ENCODE measurements around the gene TMEM91.
"Not testable (repeated sequence)": the region's sequence is repeated elsewhere in the genome, so short reads cannot be mapped to it uniquely, and the experiment has no call there.

TMEM91 gene

DNA sequence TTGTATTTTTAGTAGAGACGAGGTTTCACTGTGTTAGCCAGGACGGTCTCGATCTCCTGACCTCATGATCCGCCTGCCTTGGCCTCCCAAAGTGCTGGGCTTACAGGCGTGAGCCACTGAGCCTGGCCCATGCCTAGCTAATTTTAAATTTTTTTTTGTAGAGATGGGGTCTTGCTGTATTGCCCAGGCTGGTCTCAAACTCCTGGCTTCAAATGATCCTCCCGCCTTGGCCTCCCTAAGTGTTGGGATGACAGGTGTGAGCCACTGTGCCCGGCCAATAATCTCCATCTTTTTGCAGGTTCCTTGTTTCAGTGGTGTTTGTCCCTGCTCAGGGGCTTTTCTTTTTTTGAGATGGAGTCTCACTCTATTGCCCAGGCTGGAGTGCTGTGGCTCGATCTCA, 5.2 kb downstream of the TMEM91 start:
- DNase-seq = not testable (repeated sequence)

DNA sequence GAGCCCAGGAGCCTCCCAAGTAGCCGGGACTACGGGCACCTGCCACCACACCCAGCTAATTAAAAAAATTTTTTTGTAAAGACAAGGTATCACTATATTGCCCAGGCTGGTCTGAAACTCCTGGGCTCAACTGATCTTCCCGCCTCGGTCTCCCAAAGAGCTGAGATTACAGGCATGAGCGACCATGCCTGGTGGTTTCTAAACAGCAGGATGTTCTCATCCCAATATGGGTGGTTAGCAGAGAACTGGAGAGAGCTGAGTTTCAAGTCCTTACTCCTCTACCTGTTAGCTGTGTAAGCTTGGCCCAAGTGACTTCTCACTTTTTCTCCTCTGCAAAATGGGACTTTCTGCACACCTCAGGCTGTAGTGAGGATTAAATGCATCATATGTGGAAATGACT, 8.0 kb downstream of the TMEM91 start:
- no peak for DNase-seq

DNA sequence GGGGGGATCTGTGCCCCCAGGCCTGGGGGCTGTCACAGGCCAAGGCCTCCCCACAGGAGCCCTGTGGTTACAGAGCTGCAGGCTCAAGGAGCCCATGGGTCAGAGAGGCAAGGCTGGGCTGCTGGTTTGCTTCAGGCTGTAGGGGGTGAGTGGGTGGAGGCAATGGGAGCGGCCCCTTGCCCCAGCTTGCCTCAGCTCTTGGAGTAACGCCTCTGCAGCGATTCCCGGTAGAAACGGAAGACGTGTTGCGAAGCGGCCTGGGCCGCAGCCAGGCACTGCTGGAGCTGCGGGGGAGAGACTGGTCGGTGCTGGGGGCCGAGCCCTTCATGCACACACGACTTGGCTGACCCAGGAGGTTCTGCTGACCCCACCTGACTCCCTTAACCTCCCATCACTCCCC, 10.1 kb downstream of the TMEM91 start:
- DNase-seq = no peak

DNA sequence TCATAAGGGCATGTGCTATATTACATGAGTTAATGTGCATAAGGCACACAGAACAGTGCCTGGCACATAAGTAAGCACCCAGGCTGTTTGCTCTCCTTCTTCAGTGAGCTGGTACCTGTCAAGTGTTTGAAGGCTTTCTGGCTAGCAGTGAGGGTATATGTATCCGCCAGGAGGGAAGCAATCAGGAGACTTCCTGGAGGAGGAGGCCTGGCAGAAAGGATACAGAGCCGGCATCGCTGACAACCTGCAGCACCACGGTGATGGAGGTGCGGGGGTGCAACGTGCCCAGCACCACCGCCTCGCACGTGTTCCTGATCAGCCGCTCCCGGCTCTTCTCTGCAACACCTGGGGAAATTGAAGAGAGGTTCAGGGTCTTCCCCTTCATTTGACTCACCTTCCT, 15.3 kb downstream of the TMEM91 start:
- no peak for DNase-seq

DNA sequence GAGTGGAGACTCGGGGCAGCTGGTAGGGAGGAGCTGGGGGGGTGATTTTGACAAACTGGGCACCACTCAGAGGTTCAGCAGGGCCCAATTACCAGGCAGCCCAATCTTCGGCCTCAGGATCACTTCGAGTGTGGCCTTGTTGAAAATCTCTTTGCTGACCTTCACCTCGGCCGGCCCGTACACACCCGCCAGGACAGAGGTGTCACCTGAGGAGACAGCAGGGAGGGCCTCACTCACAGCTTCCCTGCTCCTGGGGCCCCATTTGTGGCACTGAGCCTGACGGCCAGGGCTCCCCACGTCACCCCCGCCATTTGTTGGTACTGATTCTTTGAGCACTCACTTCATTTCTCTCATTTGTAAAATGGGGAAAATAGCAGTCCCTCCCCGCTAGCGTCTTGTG, 16.4 kb downstream of the TMEM91 start:
- no peak for DNase-seq

DNA sequence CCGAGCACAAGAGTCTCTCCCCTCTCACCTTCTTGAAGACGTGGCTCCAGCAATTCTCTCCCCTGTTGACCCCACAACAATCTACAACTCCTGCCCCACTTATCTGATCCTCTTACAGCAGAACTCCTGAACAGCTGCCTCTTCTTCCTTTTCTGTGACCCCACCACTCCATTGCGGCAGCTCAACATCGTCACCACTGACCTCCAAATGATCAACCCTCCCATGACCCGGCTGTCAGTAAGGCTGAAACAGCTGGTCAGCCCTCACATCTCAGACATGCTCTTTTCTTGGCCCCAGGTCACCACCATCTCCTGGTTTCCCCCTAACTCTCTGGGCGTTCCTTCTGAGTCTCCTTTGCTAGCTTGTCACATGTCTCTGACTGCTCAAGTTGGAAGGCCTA, 19.0 kb downstream of the TMEM91 start:
- DNase-seq = no peak

DNA sequence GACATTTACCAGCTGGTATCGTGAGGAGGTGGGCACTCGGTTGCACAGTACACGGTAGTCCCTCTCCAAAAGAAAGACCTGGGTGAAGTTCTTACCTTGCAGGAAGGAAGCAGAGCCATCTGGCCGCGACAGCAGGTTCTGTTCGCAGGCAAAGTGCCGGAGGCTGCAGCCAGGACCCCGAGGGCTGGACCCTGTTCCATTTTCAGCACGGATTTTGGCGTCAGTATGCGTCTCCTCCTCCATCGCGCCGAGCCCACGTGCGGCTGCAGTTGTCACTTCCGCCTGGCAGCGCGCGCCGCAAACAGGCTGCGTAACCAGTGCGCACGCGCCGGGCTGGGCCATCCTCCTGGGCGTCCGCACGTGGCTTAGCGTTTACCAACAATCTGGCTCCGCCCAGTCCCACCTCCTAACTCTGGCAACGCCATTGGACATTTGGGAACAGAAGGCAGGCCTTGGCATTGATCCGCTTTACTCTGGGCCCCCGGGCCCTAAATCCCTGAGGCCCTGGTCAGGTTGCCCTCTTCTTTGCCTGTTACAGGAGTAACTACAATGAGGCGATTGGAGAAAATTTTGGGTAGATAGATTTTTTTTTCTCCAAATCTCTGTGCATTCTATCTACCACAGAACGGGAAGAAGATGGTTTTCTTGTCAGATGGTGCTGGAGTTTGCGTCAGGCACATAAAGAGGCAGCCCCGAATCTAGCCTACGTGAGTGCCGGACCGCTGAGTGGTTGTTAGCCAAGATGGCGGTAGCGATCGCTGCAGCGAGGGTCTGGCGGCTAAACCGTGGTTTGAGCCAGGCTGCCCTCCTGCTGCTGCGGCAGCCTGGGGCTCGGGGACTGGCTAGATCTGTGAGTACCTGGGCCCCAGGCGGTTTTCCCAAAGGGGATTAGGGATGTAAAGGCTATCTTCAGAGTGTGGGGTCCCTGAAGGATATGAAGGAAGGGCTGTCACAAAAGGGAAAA, 21.0 kb downstream of the TMEM91 start, which contains the start of the genes BCKDHA and EXOSC5:
BCKDHA (plus strand) TSS at position 733 of the 964 bp plus-strand sequence; CDS start at position 743, 10 bp downstream.
EXOSC5 (minus strand) TSS at position 274 of the 964 bp plus-strand sequence; CDS start at position 243, 31 bp downstream.
- DNase-seq = peak; percentile 100

DNA sequence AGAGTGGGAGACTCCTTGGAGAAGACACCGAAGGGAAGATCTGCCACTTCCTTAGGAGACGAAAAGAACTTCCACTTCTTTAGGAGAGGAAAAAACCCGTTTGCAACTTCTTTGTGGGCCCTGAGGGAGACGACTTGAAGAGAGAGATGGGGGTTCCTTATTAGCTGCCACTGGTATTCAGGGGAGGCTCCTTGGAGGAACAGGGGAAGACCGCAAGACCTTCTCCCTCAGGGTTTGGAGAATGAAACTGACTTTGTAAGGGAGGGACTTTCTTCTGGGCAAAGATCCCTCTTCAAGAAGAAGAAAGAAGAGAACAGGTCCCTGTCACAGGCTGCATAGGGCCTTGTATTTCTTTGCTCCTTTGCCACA, 21.7 kb downstream of the TMEM91 start:
- DNase-seq = peak; percentile 42

DNA sequence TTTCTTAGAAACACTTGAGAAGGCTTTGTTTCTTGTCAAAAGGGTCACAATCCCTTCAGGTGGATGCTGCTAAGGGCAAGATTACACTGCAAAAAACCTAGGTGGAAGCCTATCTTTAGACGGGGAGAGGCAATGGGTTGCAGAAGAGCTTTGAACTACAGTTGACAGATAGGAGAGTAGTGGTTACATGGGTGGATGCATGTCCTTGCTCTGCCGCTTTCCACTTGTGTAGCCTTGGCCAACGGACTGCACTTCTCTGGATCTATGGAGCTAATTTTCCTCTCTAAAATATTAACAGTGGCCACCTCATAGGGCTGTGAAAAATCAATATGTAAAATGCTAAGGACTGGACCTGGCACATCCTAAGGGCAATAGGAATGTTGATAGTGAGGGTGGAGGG, 22.3 kb downstream of the TMEM91 start:
- DNase-seq = no peak

DNA sequence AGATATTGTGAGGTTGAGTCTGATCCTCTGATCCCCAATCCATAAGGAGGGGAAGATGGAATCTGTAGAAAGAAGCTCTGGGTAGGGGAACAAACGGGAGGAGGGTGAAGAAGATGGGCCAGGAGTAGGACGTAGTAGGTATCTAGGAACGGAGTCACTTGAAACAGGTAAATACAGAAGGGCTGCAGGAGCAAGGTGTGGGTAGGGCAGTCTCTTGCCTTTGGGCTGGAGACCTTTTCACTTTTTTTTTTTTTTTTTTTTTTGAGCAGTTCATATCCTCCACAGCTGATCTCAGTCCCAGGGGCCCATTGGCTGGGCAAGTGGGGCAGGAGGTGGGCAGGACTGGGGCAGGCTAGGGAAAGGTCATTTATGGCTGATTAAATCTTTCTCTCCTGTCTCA, 22.8 kb downstream of the TMEM91 start:
- DNase-seq = no peak

DNA sequence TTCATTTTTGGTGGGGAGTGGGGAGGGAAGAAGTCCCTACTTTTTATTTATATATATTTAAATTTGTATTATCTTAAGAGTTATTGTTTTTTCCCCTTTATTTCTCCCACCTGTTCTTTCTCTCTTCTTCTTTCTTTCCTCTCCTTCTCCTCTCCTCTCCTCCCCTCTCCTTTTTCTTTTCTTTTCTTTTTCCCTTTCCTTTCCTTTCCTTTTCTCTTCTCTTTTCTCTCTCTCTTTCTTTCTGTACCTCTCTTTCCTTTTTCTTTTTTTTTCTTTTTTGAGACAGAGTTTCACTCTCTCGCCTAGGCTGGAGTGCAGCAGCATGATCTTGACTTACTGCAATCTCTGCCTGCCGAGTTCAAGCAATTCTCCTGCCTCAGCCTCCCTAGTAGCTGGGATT, 23.2 kb downstream of the TMEM91 start:
- no peak for DNase-seq

DNA sequence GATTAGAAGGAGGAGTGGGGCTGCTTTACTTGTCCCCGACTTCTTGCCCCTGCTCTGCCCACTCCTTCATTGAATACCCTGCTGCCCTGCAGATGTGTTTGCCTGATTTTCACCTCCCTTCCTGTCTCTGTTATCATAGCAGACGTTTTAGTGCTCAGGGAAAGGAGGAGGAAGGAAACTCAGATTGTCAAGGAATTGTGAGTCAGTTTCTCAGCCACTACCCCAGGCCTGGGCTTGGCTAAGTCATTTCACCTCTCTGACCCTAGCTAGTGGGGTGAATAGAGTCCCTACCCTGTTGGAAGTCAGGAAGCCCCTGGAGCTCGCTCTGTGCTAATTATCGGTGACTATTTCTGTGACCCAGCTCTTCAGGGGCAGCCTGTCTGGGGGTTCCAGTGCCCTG, 25.1 kb downstream of the TMEM91 start:
- DNase-seq = no peak

DNA sequence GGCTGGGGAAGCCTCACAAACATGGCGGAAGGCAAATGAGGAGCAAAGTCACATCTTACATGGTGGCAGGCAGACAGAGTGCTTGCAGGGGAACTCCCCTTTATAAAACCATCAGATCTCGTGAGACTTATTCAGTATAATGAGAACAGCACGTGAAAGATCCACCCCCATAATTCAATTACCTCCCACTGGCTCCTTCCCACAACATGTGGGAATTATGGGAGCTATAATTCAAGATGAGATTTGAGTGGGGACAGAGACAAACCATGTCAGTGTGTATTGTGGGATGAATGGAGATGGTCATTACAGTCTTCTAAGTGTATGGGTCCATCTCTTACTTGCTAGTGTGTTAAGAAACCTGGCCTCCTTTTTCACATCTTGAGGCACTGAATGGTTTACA, 25.7 kb downstream of the TMEM91 start:
- no peak for DNase-seq

DNA sequence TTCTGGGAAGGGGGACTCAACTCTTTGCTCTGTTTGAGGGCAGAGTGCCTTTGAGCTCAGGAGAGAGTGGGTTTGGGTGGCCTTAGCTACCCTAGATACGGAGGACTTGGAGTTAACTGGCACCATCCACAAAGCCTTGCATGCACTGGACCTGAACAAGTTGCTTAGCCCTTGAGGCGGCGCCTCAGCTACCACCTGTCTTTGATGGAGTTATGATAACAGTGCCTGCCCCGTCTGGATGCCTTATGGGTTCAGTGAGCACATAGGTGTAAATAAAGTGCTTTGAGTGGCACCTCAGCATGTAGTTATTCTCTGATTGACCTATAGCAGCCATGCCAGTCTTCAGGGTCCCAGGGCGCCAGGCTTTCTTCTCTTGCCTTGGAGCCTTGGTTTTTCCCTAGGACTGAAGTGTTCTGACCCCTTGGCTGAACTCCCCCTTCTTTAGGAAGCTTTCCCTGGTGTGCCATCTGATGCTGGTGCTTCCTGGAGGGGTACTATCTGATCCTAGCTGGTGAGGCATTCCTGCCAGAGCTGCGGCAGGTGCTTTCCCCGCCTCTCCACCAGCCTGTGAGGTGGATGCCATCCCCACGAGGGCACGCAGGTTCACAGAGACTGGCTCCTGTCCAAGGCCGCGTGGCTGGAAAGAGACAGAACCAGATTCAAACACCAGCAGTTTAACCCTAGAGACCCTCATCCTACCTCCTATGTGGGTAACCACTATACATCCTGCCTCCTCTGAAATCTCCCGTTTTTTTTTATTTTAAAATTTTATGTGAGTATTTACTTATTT, 27.0 kb downstream of the TMEM91 start:
- no peak for DNase-seq

DNA sequence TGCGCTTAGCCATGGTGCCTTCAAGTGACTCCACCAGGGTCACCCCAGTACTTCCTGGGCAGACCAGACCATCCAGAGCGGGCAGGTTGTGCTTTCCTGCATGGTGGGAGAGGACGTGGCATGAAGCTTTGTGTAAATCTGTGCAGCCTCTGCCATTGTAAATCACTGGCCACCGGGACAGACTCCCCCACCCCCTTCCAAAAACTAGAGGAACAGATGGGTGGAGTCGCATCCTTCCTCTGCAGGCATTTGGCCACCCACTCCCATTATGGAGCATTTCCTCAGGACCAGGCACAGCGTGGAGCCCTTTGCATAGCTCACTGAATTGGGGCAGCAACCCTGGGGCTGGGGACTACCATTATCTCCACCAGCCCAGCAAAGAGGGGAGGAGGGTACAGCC, 29.4 kb downstream of the TMEM91 start:
- no peak for DNase-seq

DNA sequence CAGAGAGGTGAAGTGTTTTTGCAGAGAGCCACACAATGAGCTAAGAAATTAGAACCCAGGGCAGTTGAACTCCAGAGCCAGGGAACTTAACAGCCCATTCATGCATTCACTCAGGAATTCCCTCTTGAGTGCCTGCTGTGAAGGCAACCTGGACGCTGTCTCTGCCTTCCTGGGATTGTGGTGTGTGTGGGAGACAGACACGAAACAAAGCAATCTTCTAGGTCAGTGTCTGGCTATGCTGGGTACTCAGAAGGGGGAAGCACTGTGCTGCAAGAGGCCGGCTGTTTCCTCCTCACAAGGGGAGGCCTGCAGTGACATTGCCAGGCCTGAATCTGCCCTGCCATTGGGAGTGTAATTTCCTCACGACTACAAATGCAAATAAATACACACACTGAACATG, 30.9 kb downstream of the TMEM91 start:
- DNase-seq = peak; percentile 59

DNA sequence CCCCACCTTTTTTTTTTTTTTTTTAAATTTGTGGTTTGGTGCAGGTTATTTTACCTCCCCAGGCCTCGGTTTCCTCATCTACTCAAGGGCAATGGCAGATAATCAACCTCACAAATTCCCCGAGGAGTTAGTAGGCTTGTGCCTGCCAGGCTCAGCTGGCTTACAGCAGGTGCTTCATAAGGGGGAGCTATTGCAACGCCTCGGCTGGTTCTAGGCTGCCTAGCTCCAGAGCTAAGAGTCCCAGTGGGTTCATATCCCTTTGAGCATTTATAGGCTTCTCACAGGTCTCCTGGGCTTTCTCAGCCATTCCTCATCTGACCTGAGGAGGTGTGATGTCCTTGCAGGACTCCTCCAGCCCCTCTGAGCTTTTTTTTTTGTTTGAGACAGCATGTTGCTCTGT, 31.9 kb downstream of the TMEM91 start:
- DNase-seq = no peak

DNA sequence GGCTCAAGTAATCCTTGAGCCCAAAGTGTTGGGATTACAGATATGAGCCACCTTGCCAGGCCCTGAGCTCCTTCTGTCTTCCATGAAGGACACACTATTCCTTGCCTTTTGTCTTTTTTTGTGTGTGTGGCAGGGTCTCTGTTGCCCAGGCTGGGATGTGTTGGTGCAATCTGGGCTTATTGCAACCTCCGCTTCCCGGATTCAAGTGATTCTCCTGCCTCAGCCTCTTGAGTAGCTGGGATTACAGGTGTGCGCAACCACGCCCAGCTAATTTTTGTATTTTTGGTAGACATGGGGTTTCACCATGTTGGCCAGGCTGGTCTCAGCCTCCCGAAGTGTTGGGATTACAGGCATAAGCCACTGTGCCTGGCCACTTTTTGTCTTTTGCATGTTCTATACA, 32.5 kb downstream of the TMEM91 start:
- DNase-seq = not testable (repeated sequence)

DNA sequence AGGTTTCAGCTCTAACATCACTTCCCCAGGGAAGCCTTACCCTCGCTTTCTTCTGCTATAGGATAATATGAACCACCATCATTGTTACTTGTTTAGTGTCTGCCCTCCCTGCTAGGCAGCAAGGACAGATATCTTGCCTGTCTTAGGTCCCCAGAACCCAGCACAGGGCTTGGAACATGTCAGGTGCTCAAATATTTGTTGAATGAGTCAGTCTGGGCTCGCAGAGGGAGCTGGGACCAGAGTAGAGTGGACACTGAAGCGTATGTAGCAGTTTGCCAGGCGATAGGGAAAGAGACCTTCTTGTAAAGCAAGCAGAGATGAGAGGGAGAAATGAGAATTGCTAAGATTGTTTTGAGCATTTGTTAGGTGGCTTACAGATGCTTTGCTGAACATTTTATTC, 33.0 kb downstream of the TMEM91 start:
- no peak for DNase-seq

DNA sequence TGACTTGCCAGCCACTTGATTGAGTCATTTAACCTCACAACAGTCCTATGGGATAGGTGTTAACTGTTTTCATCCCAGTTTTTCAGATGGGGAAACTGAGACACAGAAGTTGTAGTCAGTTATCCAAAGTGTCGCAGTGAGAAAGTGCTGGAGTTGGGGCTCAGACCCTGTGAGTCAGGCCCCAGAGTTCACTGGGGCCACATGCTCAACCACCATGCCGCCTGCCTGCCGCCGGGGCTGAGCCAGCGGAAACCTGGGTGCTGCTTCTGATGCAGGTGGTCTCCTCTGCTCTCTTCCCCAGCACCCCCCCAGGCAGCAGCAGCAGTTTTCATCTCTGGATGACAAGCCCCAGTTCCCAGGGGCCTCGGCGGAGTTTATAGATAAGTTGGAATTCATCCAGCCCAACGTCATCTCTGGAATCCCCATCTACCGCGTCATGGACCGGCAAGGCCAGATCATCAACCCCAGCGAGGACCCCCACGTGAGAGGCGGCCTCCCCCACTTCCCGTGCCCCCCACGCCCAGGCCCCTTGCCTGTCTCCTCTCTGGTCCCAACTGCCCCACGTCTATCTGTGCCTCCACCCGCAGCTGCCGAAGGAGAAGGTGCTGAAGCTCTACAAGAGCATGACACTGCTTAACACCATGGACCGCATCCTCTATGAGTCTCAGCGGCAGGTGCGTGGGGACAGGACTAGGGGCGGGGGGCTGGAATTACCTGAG, 34.2 kb downstream of the TMEM91 start:
- DNase-seq = no peak

DNA sequence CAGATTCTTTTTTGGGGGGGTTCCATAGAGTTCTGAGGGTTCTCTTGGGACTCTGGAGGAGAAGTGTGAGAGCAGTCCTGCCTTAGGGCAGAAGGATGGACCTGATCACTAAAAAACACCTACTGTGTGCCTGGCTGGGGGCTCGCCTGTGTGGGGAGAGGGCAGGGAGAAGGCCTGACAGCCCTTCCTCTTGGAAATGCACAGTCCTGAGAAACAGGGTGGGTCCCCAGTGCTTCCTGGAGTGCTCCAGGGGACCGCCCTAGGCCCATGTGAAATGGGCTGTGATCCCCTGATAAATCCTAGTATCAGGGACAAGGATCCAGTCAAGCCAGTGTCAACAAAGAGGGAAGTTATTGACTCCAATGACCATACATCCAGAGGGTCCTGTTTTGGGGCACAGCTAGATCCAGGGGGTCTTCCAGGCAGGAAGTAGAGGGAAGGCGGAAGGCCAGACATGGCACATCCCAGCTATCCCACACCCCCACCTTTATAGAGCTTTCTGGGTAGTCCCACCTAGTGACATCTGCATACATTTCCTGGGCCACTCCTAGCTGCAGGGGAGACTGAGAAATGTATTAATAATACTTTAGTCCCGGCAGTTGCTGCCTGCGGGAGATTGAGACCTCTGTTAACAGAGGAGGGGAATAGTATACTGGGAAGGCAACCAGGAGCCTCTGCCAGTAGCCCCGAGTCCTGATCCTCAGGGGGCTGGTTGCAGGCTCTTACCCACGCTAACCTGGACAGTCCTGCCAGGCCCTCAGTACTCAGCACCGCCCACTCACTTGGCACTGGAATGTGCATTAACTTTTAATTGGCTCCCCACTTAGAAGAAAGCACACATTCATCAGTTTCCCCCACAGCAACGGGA, 35.0 kb downstream of the TMEM91 start:
- no peak for DNase-seq

DNA sequence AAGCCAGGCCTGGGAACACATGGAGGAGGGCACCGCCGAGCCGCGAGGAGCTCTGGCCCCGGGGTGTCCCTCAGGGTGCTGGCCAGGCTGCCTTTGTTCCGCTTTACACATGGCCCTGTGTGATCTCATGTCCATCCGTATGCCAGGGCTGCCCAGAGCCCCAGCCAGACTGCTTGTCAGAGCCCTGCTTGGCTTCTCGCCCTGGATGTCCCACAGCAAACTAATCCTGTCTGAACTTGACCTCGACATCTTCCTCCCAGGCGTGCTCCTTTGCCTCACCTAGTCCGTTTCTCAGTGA, 35.6 kb downstream of the TMEM91 start:
- no peak for DNase-seq
